ENCODE measurements around the gene LY9.
A peak's percentile ranks its signal among the peaks of the same experiment; 100 is the strongest.
"Not testable (repeated sequence)": the region's sequence is repeated elsewhere in the genome, so short reads cannot be mapped to it uniquely, and the experiment has no call there.

The LY9 gene

GRCh38 chr1:160781186-160781766 lies 14.7 kb upstream of the LY9 start:
- no peak overlapping the region for H3K4me3 ChIP-seq (ENCODE audit: low read length)

GRCh38 chr1:160781914-160782689 lies 13.9 kb upstream of the LY9 start:
- no peak overlapping the region for H3K4me3 ChIP-seq (ENCODE audit: low read length)
- TF ChIP-seq ZNF274 (IDR thresholded peaks at IDR 0.05; ENCODE audit: low read depth, low read length) = no peak

More at GRCh38 chr1:160781186-160781766, 14.7 kb upstream of the LY9 start:
- no peak for TF ChIP-seq ZNF274 (IDR thresholded peaks at IDR 0.05; ENCODE audit: low read depth, low read length)

- not testable (repeated sequence) for H3K4me3 ChIP-seq (ENCODE audit: low read length)
Measured at GRCh38 chr1:160782988-160783765, 12.8 kb upstream of the LY9 start.

GRCh38 chr1:160789051-160789701 lies 6.8 kb upstream of the LY9 start:
- no peak overlapping the region for H3K4me3 ChIP-seq (ENCODE audit: low read length)
- TF ChIP-seq ZNF274 (IDR thresholded peaks at IDR 0.05; ENCODE audit: low read depth, low read length) = no peak

GRCh38 chr1:160789702-160790611 lies 6.0 kb upstream of the LY9 start:
- H3K4me3 ChIP-seq (ENCODE audit: low read length) = no peak overlapping the region
- TF ChIP-seq ZNF274 (IDR thresholded peaks at IDR 0.05; ENCODE audit: low read depth, low read length) = no peak

- H3K4me3 ChIP-seq (ENCODE audit: low read length) = no peak overlapping the region
- TF ChIP-seq ZNF274 (IDR thresholded peaks at IDR 0.05; ENCODE audit: low read depth, low read length) = no peak
Measured at GRCh38 chr1:160794376-160794775, 1.6 kb upstream of the LY9 start.

GRCh38 chr1:160797271-160797709 lies 1.3 kb downstream of the LY9 start:
- peak overlapping the region; percentile 32; the same call in 1 of the 2 replicates for H3K4me3 ChIP-seq (ENCODE audit: low read length)
- no peak for TF ChIP-seq ZNF274 (IDR thresholded peaks at IDR 0.05; ENCODE audit: low read depth, low read length)

- H3K4me3 ChIP-seq (ENCODE audit: low read length) = no peak overlapping the region
- no peak for TF ChIP-seq ZNF274 (IDR thresholded peaks at IDR 0.05; ENCODE audit: low read depth, low read length)
Measured at GRCh38 chr1:160797861-160798273, 1.9 kb downstream of the LY9 start.

GRCh38 chr1:160798439-160798838 lies 2.5 kb downstream of the LY9 start:
- H3K4me3 ChIP-seq (ENCODE audit: low read length) = no peak overlapping the region
- no peak for TF ChIP-seq ZNF274 (IDR thresholded peaks at IDR 0.05; ENCODE audit: low read depth, low read length)

GRCh38 chr1:160799641-160800040 lies 3.7 kb downstream of the LY9 start:
- no peak for TF ChIP-seq ZNF274 (IDR thresholded peaks at IDR 0.05; ENCODE audit: low read depth, low read length)
- no peak overlapping the region for H3K4me3 ChIP-seq (ENCODE audit: low read length)

- TF ChIP-seq ZNF274 (IDR thresholded peaks at IDR 0.05; ENCODE audit: low read depth, low read length) = no peak
- H3K4me3 ChIP-seq (ENCODE audit: low read length) = no peak overlapping the region
Measured at GRCh38 chr1:160800142-160800541, 4.2 kb downstream of the LY9 start.

- H3K4me3 ChIP-seq (ENCODE audit: low read length) = no peak overlapping the region
- TF ChIP-seq ZNF274 (IDR thresholded peaks at IDR 0.05; ENCODE audit: low read depth, low read length) = no peak
Measured at GRCh38 chr1:160800645-160801408, 4.9 kb downstream of the LY9 start.

All from GM08714 (cell line).